Activated CD8-positive, alpha-beta memory T cell treated with anti-CD3 and anti-CD28 coated beads, Interleukin-2, amount 50 U/mL, for 48 hours (primary cell): Measurements from ENCODE around the gene ATRN.

Experiments used
- DNase-seq: peaks from one replicate; pipeline ENCODE4 v3.0.0-alpha.2; 2020

Gene ATRN

DNA sequence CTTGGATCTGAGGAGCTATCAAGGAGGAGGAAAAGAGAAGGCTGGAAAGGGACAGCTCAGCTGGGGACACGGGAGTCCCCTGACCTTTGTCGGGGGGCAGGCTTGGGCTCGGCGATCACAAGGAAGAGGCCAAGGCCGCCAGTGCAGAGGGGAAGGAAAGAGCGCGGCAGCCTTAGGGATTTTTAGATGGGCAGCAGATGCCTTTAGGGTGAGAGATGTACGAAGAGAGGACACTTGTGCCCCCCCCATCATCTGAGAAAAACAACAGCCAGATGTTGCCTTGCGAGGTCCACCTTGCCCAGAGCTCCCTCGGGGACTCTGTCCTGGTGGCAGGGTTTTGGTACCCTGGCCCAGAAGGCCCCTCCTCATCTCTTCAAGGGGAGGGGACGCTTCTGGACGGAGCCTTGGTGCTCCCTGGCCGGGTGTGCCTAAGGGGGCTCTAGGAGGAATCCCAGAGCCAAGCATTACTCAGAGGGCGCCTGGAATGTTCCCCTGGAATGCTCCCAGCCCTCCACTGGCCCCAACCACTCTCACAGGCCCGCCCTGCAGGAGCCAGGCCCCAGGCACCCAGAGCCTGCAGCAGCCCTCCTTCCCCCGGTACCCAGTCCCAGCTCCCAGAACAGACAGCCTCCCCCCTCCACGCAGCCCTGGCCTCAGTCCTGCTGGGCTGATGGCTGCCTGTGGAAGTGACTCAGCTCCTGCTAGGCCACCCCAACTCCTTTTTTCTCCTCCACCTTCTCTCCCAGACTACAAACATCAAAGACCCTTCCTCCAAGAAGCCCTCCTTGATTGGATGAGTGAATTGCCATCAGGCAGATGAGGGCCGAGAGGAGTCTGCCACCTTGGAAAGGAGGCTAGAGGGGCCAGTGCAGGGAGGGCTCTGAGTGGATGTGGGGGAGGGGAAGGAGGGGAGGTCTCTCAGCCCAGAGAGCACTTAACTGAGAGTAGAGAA lies 209.2 kb downstream of the ATRN start:
- no peak for DNase-seq

DNA sequence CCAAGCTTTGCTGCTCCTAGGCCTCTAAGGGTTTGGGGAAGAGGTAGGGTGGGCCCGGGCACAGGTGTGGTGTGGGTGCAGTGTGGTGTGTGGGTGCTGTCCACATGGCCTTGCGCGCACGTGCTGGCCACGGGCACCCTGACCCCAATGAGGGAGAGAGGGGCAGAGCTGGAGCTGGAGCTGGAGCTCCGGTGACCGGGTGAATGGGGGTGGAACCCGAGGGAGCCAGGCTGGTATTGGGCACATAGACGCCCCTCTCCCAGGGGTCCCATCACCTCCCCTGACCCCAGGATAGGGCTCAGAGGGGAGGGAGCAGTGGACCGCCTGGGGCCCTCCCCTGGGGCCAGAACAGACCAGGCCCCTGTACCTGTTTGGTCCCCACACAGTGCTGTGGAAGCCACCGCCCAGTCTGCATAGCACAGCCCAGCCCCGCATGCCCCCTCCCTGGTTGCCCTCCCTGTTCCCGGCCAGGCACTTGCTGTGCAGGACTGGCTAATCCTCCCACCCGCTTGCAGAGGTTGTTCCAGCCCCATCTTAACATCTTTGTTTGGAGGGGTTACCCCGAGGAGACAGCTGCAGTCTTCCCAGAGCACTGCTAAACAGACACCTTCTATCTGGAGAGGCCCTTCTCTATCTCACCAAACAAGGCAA lies 210.0 kb downstream of the ATRN start:
- DNase-seq: no peak

DNA sequence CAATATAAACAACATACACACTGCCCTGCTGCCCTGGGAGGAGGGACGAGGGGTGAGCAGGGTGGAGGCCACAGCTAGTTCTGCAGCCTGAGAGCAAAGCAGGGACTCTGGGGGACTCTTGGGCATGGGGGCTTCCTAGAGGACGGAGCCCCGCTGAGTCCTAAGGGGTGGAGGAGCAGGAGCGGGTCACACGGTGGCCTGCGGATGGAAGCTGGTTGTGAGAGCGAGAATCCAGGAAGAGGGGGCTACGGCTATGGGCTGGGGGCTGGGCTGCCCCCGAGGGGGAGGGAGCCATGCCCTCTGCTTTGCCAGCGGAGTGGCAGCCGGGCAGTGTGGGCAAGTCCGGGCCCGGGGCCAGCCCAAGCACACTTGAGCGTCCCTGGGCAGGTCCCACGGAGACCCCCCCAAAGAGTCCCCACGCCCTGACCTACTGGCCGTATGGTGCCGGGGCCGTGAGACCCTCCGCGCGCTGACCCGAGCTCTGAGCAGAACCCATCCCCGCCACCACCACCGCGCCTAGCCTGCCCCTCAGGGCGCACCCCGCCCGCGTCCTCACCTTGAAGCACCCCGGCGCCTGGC lies 210.6 kb downstream of the ATRN start:
- DNase-seq: no peak

DNA sequence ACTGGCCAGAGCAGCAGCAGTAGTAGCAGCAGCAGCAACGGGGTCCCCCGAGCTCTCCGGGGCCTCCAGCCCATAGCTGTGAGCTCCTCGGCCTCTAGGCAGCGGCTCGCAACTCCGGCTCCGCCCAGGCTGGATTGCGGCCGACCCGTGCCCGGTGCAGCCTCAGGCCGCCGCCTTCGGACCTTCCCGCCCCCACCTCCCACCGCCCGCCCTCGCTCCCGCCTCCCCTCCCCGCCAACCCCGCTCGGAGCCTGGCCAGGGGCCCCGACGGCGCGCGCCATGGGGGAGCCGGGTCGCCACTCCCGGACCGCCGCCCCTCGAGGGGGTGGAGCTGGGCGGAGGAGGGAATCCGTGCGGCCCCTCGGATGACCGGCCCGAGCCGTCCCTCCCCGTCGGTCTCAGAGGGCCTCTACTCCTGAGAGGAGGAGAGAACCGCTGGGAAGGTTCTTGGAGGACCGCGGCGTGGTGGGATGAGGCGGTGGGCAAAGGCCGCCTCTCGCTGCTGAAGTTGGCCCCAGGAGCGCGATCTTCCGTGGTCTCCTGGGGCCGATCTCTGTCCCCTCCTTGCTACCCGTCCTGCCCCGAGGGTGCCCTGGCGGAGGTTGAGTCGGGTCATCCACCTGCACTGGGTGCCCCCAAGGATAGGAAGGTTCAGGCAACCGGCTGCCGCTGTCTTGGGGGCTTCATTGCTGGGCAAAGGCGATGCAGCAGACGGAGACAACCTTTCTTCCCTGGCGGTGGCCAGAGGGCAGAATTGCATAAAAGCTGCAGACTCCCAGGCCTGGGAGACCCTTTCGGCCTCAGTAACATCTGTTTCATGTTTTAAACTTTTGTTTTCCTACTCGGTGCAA lies 211.3 kb downstream of the ATRN start, which contains the start of gene ADAM33:
TSS of gene ADAM33 (minus strand) at position 80 of the 851 bp plus-strand sequence. CDS start at position 74, 6 bp downstream.
- no peak for DNase-seq

DNA sequence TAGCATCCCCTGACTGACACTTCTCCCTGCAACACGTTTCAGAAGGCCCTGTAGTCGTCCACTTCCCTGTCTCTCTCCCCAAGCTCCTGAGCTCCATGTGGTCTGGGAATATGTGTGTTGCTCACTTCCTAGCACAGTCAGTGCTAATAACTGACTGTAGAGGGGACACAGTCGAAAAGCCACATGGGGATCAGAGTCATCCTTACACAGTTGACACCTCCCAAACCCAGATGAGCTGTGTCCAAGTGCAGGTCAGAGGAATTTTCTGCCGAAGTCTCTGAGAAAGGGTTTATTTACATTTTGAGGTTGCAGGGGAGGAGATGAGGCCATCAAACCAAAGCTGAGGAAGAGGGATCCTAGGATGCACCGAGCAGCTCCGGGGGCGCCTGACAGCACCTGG lies 214.5 kb downstream of the ATRN start:
- no peak for DNase-seq

DNA sequence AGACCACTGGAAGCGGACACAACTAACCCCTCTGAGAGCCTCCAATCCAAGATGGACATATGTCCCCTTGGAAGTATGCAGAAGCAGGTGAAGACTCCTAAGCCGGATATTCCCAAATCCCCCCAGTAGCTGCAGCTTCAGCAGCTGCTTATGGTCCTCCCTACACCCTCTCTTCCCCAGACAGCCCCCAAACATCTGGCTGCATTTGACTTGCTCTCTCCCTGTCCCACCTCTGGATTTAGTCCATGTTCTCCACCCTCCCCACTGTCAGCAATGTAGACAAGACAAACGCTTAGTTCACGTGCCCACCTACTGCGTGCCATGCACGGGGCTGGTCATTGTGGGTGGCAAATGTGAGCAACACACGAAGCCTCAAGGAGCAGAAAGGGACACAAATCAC lies 215.6 kb downstream of the ATRN start:
- no peak for DNase-seq

DNA sequence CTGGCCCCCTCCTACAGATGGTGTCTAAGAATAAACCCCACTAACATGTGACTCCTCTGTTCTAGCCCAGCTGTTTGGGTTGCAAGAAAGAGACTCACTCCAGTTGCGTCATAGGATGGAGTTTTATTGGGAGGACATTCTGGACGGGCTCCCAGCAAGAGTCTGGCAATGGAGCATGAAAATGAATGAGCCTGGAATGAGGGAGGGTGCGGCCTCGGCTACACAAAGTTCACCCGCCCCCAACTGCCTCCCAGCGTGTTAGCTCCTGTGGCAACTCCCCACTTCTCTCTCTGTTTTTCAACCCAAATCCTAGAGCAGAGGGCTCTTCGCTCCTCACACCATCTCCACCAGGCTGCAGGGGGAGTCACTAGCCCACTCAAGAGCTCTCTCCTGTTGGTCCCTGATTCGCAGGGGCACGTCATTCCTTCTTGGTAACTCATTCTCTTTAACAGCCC lies 216.1 kb downstream of the ATRN start:
- no peak for DNase-seq

DNA sequence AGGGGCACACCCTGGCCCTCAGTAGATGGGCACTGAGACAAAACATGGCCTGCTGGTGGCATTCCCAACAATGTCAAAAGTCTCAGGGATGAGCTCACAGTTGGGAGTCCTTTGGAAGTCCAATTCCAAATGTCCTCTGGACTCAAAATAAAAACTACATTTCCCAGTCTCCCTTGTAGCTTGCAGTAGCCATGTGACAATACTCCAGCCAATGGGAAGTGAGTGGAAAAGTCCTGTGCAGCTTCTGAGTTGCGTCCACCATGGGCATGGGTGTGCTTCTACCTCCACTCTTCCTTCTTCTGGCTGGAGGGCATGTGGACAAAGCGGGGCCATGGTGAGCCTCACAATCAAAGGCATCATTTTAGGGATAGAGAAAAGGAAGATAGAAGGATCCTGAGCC lies 216.8 kb downstream of the ATRN start:
- no peak for DNase-seq

DNA sequence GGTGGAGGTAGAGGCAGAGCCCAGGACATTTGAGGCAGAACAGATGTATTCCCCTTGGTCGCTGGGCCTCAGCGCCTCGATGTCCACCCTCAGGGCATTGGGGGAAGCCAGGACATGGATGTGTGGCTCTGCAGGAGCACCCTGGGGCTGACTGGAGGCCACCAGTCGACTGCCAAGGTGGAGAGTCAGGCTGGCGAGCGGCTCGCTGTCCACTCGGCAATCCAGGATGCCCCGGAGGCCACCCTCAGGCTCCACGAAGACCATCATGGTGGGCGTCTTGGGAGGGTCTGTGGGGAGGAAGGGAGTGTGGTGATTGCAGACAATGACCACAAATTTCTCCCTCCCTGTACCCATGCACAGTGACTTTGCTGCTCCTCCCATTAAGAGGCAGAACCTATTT lies 219.2 kb downstream of the ATRN start:
- no peak for DNase-seq

DNA sequence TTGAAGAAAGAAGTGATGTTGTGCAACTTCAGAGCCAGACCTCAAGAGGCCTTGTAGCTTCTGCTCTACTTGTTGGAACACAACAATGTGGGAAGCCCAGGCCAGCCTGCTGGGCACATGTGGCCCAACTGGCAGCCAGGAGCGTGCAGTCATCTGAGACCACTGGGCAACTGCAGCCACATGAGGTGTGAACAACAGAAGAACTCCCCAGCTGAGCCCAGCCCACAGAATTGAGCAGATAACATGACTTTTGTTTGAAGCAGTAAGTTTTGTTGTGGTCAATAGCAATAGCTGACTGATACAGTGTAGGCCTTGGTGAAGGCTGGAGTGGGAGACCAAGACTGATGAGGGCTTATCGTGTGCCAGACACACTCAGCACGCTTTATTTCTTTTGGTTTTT lies 219.6 kb downstream of the ATRN start:
- no peak for DNase-seq

DNA sequence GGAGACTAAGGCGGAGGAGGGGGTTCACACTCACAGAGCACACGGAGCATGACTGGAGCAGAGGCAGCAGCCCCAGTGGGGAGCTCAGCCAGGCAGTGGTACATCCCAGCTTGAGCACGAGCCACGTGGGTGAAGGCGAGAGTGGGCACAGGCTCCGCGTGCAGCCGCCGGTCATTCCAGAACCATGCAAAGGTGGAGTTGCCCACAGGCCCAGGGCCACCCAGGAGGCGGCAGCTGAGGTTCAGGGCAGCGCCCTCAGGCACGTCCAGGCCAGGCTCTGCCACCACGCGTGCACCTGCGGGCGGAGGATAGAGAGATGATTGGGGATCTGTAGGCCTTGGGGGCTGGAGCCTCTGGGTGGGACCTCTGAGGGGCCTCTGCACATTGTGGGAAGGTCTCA lies 220.5 kb downstream of the ATRN start:
- no peak for DNase-seq

DNA sequence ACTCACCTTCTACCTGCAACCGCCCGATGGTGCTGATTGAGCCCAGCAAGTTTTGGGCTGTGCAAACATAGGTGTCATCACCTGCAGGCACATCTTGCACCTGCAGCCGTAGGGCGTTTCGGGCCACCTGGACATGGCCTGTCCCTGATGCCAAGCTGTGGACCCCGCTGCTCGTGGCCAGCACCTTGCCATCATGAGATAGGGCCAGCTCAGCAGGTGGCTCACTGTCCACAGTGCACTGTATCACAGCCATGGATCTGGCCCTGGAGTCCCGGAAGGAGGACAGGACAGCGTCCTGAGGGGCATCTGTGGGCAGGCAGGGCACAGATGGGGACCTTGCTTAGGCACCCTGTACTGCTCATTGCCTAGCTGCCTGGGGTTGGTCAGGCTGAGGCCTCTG lies 221.1 kb downstream of the ATRN start:
- DNase-seq: no peak

DNA sequence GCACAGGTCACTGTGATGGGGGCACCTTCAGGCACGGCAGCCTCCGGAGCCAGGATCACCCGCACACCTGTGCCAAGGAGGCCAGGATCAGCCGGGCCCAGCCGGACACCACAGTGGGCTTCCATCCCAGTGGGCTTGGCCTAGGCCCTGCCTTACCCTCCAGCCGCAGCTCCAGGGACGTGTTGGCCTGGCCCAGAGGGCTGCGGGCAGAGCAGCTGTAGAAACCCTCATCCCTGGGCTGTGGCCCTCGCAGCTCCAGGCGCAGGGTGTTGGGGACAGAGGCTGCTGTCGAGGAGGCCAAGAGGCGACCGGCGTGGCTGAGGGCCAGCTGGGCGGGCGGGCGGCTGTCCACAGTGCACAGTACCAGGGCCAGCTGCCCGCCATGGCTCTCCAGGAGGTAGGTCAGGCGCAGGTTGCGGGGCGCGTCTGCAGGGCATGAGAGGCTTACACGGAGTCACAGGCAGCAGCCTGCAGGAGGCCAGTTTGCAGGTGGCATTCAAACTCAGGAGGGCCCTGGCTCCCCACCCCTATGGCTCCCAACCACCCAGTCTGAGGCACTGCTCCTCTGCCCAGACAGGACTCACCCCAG lies 222.0 kb downstream of the ATRN start:
- no peak for DNase-seq

DNA sequence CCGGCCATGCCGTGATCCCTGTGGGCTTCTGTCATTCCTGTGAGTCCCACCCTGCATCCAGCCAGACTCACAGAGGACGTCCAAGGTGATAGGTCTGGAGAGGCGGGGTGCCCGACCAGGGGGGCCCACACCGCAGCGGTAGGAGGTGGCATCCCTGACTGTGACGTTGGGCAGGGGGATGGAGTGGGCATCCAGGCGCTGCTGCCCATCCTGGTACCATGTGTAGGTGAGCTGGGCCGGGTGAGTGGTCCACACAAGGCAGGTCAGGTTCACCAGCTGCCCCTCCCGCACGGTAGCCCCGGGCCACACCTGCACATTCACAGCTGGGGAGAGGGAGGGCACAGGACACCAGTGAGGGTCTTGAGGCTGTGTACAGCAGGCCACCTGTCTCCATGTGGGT lies 222.6 kb downstream of the ATRN start:
- no peak for DNase-seq

DNA sequence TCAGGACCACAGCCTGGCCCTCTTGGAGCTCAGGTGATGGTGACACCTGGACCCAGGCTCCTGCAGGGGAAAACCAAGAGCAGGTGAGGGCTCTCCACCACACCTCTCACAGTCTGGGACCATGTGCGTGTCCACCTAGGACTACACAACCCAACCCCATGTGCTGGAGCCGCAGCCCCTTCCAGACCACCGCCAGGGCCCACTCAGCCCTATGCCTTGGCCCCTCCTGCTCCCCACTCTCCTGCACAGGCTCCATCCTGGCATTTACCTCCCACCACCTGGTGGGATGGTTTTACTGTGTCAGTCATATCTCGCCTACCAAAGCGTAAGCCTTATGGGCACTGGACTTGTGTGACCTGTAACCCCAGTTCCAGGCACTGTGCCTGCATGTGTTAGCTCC lies 224.0 kb downstream of the ATRN start:
- DNase-seq: peak; percentile 45

DNA sequence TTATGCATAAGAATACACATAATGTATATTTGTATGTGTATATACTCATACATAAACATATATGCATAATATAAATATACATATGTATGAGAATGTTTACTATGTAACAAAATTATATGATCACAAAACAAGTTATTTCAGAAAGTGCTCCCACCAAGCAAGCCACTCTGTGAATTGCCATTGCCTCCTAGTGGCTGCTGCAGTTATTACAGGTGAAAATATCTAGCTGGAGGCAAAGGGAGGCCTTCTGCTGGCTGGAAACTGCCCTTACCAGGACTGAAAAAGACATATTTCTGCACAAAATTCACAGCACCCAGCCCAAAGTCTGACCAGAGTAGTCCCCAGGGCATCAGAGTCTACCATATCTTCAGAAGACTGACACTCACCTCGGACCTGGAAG lies 225.4 kb downstream of the ATRN start:
- no peak for DNase-seq

DNA sequence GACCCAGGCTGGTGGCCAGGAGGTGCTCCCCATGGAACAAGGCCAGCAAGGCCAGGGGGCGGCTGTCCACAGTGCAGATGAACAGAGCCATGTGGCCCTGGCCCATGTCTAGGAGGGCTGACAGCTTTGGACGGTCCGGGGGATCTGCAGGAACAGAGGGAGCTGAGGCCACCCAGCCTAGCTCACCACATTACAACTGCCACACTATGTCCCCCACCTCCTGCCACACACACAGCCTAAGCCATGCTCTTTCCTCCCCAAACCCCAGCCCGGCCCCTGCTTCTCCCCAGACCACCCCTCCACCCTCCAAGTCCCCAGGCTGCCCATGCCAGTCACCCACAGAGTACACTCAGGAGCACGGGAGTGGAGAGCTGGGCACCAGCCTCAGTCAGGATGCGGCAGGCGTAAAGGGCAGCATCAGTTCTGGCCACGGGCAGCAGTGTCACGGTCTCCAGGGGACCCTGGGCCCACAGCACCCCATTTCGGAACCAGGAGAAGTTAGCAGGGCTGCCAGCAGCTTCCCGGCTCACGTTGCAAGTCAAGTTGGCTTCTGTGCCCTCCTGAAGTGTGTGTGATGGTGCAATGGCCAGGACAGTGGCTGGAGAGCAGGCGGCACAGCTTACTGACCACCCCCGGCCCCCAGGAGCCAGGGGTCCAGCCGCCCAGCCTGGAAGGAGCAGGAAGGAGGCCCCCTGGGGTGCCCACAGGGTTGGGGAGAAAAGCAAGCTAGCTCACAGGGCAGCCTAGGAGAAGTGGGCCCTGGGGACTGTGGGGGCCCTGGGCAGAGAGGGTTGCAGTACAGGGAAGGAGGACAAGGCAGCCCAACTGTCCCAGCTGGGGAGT lies 226.1 kb downstream of the ATRN start:
- no peak for DNase-seq

DNA sequence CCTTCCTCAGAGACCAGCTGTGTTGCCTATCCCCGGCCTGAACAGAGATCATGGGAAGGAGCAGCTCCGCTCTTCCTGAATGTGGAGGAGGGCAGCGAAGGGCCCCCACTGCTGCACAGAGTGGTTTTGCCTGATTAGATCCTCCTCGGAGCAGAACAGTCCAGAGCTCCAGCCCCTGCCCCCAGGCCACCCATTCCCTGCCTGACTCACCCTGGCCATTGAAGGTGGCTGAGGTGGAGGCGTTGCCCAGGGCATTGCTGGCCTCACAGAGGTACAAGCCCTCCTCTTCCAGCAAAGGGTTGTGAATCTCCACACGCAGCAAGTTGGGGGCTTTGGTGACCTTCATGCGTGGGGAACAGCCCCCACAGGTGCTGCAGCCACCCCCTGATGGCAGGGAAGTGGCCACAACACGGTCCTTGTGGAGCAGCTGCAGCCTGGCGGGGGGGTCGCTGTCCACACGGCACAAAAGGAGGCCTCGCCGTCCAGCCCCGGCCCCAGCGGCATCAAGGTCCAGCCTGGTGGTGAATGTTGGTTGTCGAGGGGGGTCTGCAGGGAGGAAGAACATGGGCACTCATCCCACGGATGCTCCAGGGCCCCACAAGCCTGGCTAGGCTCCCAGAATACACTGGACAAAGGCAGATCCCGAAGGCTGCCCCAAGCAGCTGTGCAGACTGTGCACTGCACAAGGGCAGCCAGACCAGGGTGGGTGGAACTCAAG lies 226.9 kb downstream of the ATRN start:
- DNase-seq: no peak

DNA sequence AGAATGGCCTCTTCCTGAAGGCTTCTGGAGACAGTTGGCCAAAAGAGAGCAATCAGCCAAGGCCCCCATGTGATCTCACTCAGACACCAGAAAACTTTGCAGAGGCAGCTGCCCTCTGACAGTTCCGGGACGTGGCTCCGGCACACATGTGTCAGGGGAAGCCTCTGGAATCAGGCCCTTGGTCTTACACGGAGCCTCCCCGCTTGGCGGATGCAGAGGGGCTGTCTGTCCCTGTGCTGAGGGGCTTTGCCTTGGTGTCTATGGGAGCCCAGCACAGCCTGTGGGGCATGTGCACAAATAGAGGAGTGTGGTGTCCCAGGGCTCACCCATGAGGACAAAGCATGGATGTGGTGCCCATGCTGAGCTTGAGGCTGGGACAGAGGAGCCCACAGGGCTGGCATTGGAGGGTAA lies 227.8 kb downstream of the ATRN start:
- peak; percentile 49 for DNase-seq

DNA sequence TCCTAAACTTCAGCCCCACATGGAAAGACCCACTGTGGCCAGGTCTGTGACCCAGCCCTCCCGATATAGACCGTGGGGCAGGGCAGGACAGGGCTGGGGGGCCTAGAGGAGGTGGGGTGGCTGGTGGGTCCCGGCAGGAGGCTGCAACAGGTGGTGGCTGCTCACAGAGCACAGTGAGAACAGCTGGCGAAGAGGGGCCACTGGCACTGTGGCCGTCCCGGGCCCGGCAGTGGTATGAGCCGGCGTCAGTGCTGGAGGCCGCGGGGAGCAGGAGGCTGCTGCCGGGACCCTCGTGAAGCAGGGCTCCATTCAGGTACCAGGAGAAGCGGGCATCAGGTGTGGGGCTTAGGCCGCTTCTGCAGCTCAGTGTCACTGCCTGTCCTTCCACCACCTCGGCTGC lies 228.2 kb downstream of the ATRN start:
- no peak for DNase-seq
